ENCODE data around the gene NAPSA. TPM values are rescaled to one million over a fixed set of nuclear protein-coding genes. Genes with fewer than 3 reads are reported as not detected.
A peak's percentile ranks its signal among the peaks of the same experiment; 100 is the strongest.

NAPSA gene
- total and polyA plus RNA-seq, 9 of the 15 experiments (the other 6 are each of a cell fraction or from before 2014, with no cell fraction given) = 0.25 to 1.9 (median 0.69) TPM

DNA sequence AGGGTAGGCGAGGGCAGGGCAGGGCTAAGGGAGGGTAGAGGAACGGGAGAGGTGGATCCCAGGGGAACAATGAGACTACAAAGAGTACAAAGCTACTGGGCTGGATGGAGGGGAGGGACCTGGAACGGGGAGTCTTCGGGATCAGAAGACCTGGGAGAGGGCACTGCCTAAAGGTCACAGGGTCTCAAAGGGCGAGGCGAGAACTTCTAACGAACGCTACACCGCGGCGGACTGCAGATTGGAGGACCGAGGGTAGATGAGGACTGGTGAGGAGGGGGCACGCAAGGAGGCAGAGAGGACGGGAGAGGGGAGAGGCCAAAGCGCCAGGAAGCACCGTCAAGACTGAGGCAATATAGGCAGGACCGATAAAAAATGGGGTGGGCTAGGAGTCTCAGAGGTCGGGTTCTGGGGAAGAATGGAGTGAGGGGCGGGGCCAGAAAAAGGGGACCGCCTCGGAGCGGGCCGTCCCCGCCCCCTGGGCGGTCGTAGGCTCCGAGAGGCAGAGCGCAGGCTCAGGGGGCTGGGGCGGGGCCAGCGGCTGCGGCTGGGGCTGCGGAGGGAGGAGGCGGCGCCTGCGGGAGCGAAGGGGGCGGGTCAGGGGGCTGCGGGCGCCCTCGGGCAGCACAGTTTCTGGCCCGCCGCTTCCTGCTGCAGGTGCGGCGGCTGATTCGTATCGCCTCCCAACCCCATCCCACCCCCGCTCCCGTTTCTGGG is 34.9 kb downstream of the NAPSA start (continued):
- TF ChIP-seq, protein P1, sequence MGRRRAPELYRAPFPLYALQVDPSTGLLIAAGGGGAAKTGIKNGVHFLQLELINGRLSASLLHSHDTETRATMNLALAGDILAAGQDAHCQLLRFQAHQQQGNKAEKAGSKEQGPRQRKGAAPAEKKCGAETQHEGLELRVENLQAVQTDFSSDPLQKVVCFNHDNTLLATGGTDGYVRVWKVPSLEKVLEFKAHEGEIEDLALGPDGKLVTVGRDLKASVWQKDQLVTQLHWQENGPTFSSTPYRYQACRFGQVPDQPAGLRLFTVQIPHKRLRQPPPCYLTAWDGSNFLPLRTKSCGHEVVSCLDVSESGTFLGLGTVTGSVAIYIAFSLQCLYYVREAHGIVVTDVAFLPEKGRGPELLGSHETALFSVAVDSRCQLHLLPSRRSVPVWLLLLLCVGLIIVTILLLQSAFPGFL (CRISPR knock-in tag; IDR thresholded peaks at IDR 0.05) = no peak
- peak; percentile 74 for TF ChIP-seq HMGN3 (IDR thresholded peaks at IDR 0.05; ENCODE audit: borderline replicate concordance, extremely low read depth, insufficient read length, low read depth, low read length)
- TF ChIP-seq CBX5 (IDR thresholded peaks at IDR 0.05; ENCODE audit: borderline replicate concordance, low read depth) = no peak
- no peak for TF ChIP-seq ZNF41 (CRISPR knock-in tag; conservative IDR thresholded peaks at IDR 0.05)
- no peak for TF ChIP-seq GATA2 (CRISPR knock-in tag; IDR thresholded peaks at IDR 0.05)
- TF ChIP-seq FOS (IDR thresholded peaks at IDR 0.05; ENCODE audit: extremely low read depth, insufficient read length) = no peak
- peak; percentile 55 for TF ChIP-seq POLR2A (conservative IDR thresholded peaks at IDR 0.05)
- peak; percentile 74 for TF ChIP-seq POLR2B (IDR thresholded peaks at IDR 0.05; ENCODE audit: low read depth, partially characterized antibody)
- TF ChIP-seq SMARCC2 (IDR thresholded peaks at IDR 0.05; ENCODE audit: low read depth) = no peak
- TF ChIP-seq, protein P2, sequence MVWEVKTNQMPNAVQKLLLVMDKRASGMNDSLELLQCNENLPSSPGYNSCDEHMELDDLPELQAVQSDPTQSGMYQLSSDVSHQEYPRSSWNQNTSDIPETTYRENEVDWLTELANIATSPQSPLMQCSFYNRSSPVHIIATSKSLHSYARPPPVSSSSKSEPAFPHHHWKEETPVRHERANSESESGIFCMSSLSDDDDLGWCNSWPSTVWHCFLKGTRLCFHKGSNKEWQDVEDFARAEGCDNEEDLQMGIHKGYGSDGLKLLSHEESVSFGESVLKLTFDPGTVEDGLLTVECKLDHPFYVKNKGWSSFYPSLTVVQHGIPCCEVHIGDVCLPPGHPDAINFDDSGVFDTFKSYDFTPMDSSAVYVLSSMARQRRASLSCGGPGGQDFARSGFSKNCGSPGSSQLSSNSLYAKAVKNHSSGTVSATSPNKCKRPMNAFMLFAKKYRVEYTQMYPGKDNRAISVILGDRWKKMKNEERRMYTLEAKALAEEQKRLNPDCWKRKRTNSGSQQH (CRISPR knock-in tag; IDR thresholded peaks at IDR 0.05) = no peak
- TF ChIP-seq ADNP (tag; IDR thresholded peaks at IDR 0.05) = no peak
- TF ChIP-seq COPS2 (conservative IDR thresholded peaks at IDR 0.05) = no peak
- TF ChIP-seq FOXP1 (CRISPR knock-in tag; IDR thresholded peaks at IDR 0.05) = no peak
- no peak for TF ChIP-seq ESRRB (CRISPR knock-in tag; IDR thresholded peaks at IDR 0.05; ENCODE audit: borderline replicate concordance)
- no peak for TF ChIP-seq ZNF512 (tag; IDR thresholded peaks at IDR 0.05)
- no peak for TF ChIP-seq GTF2E2 (tag; IDR thresholded peaks at IDR 0.05)
- TF ChIP-seq NCOR1 (IDR thresholded peaks at IDR 0.05) = no peak
- TF ChIP-seq RBM34 (IDR thresholded peaks at IDR 0.05; ENCODE audit: borderline replicate concordance, insufficient read depth, low read length) = no peak
- TF ChIP-seq, protein P3, sequence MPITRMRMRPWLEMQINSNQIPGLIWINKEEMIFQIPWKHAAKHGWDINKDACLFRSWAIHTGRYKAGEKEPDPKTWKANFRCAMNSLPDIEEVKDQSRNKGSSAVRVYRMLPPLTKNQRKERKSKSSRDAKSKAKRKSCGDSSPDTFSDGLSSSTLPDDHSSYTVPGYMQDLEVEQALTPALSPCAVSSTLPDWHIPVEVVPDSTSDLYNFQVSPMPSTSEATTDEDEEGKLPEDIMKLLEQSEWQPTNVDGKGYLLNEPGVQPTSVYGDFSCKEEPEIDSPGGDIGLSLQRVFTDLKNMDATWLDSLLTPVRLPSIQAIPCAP (CRISPR knock-in tag; IDR thresholded peaks at IDR 0.05; ENCODE audit: borderline replicate concordance) = no peak
- no peak for TF ChIP-seq NKRF (IDR thresholded peaks at IDR 0.05; ENCODE audit: borderline replicate concordance)
- TF ChIP-seq LARP7 (IDR thresholded peaks at IDR 0.05) = peak; percentile 77; the same call in 1 of the 2 replicates

All from K562 (cell line).